Measurements from ENCODE around the gene AZI2. TPM values are rescaled to one million over a fixed set of nuclear protein-coding genes. Genes with fewer than 3 reads are reported as not detected.

Gene AZI2, protein sequence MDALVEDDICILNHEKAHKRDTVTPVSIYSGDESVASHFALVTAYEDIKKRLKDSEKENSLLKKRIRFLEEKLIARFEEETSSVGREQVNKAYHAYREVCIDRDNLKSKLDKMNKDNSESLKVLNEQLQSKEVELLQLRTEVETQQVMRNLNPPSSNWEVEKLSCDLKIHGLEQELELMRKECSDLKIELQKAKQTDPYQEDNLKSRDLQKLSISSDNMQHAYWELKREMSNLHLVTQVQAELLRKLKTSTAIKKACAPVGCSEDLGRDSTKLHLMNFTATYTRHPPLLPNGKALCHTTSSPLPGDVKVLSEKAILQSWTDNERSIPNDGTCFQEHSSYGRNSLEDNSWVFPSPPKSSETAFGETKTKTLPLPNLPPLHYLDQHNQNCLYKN
- total RNA-seq (2022; extraction: Qiagen RNA extraction; ENCODE audit: low read depth) = 38.6 to 46.1 TPM (median 43.3 TPM) in 5 replicates

DNA sequence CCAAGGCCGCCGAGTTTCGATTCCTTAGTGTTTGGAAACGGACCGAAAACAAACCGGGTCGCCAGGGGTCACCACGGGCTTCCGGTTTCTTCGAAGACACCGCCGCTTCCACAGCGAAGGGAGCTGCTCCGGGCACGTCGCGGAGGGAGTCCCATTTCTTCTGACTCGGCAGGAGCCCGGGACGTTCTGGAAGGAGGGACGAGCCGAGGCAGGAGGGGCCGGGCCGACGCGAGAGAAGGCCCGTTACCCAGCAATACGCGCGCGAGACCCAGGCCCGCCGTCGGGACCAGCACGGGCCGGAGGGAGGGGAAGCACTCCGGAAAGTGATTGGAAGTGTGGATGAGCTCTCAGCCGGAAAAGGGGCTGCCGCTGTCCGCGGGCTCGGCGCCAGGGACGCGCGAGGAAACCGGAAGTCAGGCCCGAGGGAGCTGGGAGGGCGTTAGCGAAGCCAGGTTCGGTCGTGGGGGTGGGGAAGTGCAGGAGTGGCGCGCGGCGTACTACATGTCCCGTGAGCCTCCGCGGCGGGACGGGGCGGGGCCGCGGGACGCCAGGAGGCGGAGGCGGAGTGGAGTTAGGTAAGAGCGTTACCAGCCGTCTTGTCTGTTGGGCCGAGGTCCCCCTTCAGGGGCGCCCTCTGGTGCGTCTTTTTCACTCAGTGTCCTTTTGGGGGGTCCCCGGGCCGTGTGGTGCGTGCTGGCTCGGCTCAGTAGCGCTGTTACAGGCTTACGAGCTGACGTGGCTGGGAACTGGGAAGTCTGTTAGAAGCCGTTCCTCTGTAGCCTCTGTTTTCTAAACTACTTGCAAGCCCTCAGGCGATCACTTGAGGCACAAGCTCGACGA, at the start of gene AZI2, which contains the start of gene ZCWPW2:
AZI2 (minus strand) TSS at position 196 of the 840 bp plus-strand sequence. CDS start 8,207 bp downstream, outside the sequence.
ZCWPW2 (plus strand) TSS at position 93 of the 840 bp plus-strand sequence. CDS start 64,348 bp downstream, outside the sequence.

Other genes starting within 250 kb of the AZI2 start
- gene CMC1, start 107.2 kb downstream of the AZI2 start, total RNA-seq (2022; extraction: Qiagen RNA extraction; ENCODE audit: low read depth) = 44.6 to 50.8 TPM (median 46.6 TPM) in 5 replicates
- not detected in 5 replicates for gene ZCWPW2, start 103 bp downstream of the AZI2 start, total RNA-seq (2022; extraction: Qiagen RNA extraction; ENCODE audit: low read depth)

Measured in A549 treated with GW870086 at 1 μM for 4 hours (cell line).